ENCODE measurements around the gene LONRF2. TPM values are rescaled to one million over a fixed set of nuclear protein-coding genes. Genes with fewer than 3 reads are reported as not detected.

Gene LONRF2
- total RNA-seq, 1 donor from 2014 or later: 1.3 TPM

DNA sequence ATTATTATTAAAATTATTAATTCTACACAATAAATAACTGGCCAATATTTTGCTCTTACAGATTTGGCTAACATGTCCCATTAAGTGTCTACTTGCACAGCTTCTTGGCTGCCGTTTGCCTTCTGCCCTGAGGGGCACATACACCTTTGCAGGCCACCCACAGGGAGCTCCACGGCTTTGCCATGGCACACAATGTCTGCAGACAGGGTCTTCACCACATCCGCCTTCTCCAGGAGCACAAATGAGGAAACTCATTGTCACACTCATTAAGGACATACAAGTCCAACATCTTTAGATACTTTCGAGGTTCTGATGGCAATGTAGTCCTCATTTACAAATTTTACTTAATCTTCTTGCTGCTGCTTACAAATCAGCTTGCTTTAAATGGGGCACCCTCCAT, 45.6 kb downstream of the LONRF2 start:
- no peak overlapping the region for H3K4me3 ChIP-seq (ENCODE audit: low read depth, low read length)
- TF ChIP-seq, protein P1, sequence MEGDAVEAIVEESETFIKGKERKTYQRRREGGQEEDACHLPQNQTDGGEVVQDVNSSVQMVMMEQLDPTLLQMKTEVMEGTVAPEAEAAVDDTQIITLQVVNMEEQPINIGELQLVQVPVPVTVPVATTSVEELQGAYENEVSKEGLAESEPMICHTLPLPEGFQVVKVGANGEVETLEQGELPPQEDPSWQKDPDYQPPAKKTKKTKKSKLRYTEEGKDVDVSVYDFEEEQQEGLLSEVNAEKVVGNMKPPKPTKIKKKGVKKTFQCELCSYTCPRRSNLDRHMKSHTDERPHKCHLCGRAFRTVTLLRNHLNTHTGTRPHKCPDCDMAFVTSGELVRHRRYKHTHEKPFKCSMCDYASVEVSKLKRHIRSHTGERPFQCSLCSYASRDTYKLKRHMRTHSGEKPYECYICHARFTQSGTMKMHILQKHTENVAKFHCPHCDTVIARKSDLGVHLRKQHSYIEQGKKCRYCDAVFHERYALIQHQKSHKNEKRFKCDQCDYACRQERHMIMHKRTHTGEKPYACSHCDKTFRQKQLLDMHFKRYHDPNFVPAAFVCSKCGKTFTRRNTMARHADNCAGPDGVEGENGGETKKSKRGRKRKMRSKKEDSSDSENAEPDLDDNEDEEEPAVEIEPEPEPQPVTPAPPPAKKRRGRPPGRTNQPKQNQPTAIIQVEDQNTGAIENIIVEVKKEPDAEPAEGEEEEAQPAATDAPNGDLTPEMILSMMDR (conservative IDR thresholded peaks at IDR 0.05; ENCODE audit: low read depth, low read length): no peak
- no peak for DNase-seq (ENCODE audit: low read depth)

DNA sequence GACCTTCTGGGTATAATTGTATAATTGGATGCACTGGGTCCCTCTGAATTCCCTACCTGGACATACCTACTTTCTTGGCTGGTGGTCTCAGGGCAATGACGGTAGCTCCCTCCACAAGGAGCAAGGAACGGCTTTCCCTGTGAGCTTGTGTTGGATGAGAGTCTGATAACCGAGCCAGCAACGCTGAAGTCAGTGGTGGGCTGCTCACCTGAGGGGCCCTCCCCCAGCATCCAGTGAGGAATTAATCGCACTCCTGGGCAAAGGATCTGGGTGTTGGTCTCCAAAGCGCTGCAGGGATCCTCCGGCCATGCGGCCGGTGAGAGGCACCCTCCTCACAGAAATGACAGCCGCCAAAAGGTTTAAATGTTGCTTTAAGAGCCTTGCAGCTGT, 47.1 kb downstream of the LONRF2 start:
- TF ChIP-seq, protein P1 (conservative IDR thresholded peaks at IDR 0.05; ENCODE audit: low read depth, low read length): no peak
- DNase-seq (ENCODE audit: low read depth): no peak
- no peak overlapping the region for H3K4me3 ChIP-seq (ENCODE audit: low read depth, low read length)

DNA sequence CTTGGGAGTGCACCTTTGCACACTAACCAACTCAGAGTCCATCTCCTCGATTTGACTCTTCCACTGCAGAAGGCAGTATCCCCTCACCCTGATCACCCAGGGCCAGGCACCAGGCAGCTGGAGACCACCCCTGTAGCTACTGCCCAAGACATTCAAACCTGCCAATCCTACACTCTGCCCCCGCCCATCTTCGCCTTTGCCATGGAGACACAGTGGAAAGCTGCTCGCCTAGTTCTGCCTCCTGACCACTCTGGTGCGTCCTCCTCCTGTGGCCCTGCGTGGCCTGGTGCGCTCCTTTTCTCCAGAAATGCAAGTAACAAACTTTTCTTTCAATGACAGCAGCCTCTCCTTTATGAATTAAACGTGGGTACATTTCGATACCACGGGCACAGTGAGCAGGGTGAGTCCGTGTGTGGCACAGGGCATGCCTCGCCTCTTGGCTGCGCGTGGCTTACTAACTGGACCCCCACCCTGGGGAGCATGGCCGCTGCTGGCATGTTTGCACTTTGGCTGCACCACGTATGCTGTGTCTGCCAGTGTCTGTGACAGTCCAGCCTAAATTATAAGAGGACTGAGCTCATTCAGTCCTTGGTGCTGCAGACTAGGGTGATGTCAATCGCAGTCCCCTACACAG, 47.6 kb downstream of the LONRF2 start:
- no peak for DNase-seq (ENCODE audit: low read depth)
- H3K4me3 ChIP-seq (ENCODE audit: low read depth, low read length): no peak overlapping the region
- TF ChIP-seq, protein P1 (conservative IDR thresholded peaks at IDR 0.05; ENCODE audit: low read depth, low read length): no peak

DNA sequence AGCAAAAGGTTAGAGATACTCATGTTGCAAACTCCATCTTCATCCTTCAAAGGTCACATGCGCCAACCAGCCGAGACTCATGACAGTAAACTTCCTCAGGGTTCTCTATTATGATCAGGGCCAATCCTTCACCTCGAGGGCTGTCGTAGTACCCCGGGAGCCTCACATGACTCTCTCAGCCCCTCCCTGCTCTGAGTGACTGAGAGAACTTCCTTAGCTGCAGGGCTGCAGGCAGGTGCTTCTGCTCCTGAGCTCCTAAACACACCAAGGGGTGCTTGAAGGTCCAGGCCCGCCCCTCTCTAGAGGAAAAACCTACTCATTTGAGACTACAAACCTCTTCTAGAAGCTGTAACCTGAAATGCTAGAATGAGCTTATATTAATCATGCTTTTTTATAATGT, 48.2 kb downstream of the LONRF2 start:
- TF ChIP-seq, protein P1 (conservative IDR thresholded peaks at IDR 0.05; ENCODE audit: low read depth, low read length): no peak
- no peak overlapping the region for H3K4me3 ChIP-seq (ENCODE audit: low read depth, low read length)
- no peak for DNase-seq (ENCODE audit: low read depth)

DNA sequence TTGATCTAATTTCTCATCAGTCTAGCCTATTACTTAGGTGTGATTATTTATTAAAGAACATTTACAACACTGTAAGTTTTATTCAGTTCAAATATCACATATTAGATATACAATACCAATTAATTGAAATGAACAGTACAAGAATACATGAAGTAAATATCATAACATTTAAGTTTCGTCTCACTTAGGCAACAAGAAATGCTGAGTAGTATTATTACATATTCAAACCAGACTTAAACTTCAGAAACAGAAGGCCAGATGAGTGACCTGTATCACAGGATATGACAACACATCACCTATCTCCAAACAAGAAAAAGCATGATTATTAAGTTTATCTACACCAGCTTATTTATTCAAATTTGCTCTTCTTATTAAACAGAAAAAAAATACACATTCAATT, 48.9 kb downstream of the LONRF2 start:
- no peak for DNase-seq (ENCODE audit: low read depth)
- TF ChIP-seq, protein P1 (conservative IDR thresholded peaks at IDR 0.05; ENCODE audit: low read depth, low read length): no peak
- H3K4me3 ChIP-seq (ENCODE audit: low read depth, low read length): no peak overlapping the region

DNA sequence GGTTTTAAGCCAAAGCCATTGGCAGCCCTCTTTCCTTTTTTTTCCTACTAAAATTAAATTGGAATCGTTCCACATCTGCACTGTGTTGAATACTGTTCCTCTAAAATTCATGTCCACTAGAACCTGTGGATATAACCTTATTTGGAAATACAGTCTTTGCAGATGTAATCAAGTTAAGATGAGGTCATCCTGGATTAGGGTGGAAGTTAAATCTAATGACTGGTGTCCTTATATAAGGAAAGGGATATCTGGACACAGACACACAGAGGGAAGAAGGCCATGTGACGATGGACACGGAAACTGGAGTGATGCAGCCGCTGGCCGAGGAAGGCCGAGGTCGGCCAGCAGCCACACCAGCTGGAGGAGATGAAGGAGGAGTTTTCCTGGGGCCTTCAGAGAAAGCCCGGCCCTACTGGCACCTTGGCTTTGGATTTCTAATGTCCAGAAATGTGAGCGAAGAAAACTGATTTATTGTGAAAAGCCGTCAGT, 49.4 kb downstream of the LONRF2 start:
- no peak overlapping the region for H3K4me3 ChIP-seq (ENCODE audit: low read depth, low read length)
- DNase-seq (ENCODE audit: low read depth): no peak
- TF ChIP-seq, protein P1 (conservative IDR thresholded peaks at IDR 0.05; ENCODE audit: low read depth, low read length): no peak

DNA sequence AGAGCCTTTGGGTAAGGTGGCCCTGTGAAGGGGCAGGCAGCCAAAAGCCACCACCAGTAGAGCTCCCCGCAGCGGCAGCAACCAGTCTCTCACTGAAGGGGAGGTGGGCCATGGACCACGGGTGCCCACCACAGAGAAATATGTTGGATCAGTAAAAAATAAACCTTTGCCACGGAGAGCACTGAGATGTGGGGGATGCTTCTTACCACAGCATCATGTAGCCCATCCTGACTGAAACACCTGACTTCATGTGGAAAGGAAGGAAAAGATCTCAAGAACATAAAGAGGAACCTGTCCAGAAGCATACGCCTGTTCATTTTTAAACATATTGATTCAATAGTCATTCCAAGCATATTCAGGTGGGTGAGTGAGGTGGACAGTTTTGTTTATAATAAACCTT, 51.1 kb downstream of the LONRF2 start:
- no peak overlapping the region for H3K4me3 ChIP-seq (ENCODE audit: low read depth, low read length)
- TF ChIP-seq, protein P1 (conservative IDR thresholded peaks at IDR 0.05; ENCODE audit: low read depth, low read length): no peak
- DNase-seq (ENCODE audit: low read depth): no peak

Measured in epithelial cell of proximal tubule (primary cell).